Fibroblast of skin of back (primary cell): Measurements from ENCODE around the gene HOXA2. TPM values are rescaled to one million over a fixed set of nuclear protein-coding genes. Genes with fewer than 3 reads are reported as not detected.

Source experiments
- DNase-seq: peaks from one replicate; pipeline ENCODE4 v3.0.0-alpha.2; 2013
- polyA plus RNA-seq, 2 experiments: library from polyadenylated mRNA; unstranded; fragments of 120-200 nt; gene quantifications; one replicate each; pipeline ENCODE4 v1.2.1, GENCODE V29; 2013; ENCODE audit not compliant: insufficient read length in 2 of 2

The HOXA2 gene
- polyA plus RNA-seq (2013, experiment 1 of 2; ENCODE audit: insufficient read length) = not detected
- polyA plus RNA-seq (2013, experiment 2 of 2; ENCODE audit: insufficient read length) = not detected

- no peak for DNase-seq
Measured at GRCh38 chr7:27102581-27103442, at the start of gene HOXA2. Gene HOXA2 (minus strand): TSS chr7:27102683. CDS start chr7:27102500, 183 bp downstream.

- no peak for DNase-seq
Measured at GRCh38 chr7:27151341-27151930, 49.0 kb upstream of the HOXA2 start.

GRCh38 chr7:27150568-27151340 lies 48.3 kb upstream of the HOXA2 start:
- DNase-seq = peak; percentile 49

GRCh38 chr7:27149842-27150567 lies 47.5 kb upstream of the HOXA2 start:
- no peak for DNase-seq

- DNase-seq = no peak
Measured at GRCh38 chr7:27148756-27149641, 46.5 kb upstream of the HOXA2 start.

- DNase-seq = no peak
Measured at GRCh38 chr7:27148031-27148755, 45.7 kb upstream of the HOXA2 start.

GRCh38 chr7:27147199-27148030 lies 44.9 kb upstream of the HOXA2 start, which contains the start of gene HOXA6:
Gene HOXA6 (minus strand): TSS chr7:27147774. CDS start chr7:27147749, 25 bp downstream.
- DNase-seq = no peak

- no peak for DNase-seq
Measured at GRCh38 chr7:27146491-27147198, 44.2 kb upstream of the HOXA2 start.

- DNase-seq = no peak
Measured at GRCh38 chr7:27145914-27146412, 43.5 kb upstream of the HOXA2 start.

GRCh38 chr7:27145165-27145913 lies 42.9 kb upstream of the HOXA2 start:
- DNase-seq = no peak

- no peak for DNase-seq
Measured at GRCh38 chr7:27144781-27145164, 42.3 kb upstream of the HOXA2 start.

- no peak for DNase-seq
Measured at GRCh38 chr7:27143950-27144780, 41.7 kb upstream of the HOXA2 start.

GRCh38 chr7:27143023-27143949 lies 40.8 kb upstream of the HOXA2 start, which contains the start of gene HOXA5:
Gene HOXA5 (minus strand): TSS chr7:27143681. CDS start chr7:27143607, 74 bp downstream.
- DNase-seq = no peak

GRCh38 chr7:27142580-27143022 lies 40.1 kb upstream of the HOXA2 start:
- DNase-seq = no peak

GRCh38 chr7:27141923-27142579 lies 39.6 kb upstream of the HOXA2 start:
- DNase-seq = no peak
